ENCODE data around the gene RYR2. TPM values are rescaled to one million over a fixed set of nuclear protein-coding genes. Genes with fewer than 3 reads are reported as not detected.
"Not testable (repeated sequence)": the region's sequence is repeated elsewhere in the genome, so short reads cannot be mapped to it uniquely, and the experiment has no call there.

Gene RYR2
- total and polyA plus RNA-seq, 2 of the 8 experiments (the other 6 are each of a cell fraction or from before 2014, with no cell fraction given): 1.3 to 4.4 TPM

GRCh38 chr1:237843516-237843915, 801.5 kb downstream of the RYR2 start:
- not testable (repeated sequence) for H4K5ac ChIP-seq (ENCODE audit: insufficient read length, low read depth, low read length); H4K91ac ChIP-seq (replicated peaks; ENCODE audit: insufficient read length, low read length); H3K23me2 ChIP-seq (ENCODE audit: low read depth, low read length); H3K56ac ChIP-seq (replicated peaks; ENCODE audit: insufficient read length, low read depth, low read length); H4K8ac ChIP-seq (ENCODE audit: extremely low read depth, insufficient read depth, low read length); H3K79me1 ChIP-seq (ENCODE audit: low read depth, low read length); H3K9ac ChIP-seq (replicated peaks in 1 of 4; ENCODE audit: extremely low read depth in 1 of 4, low read depth in 3 of 4, low read length in 3 of 4); H3K4me3 ChIP-seq (ENCODE audit: extremely low read depth in 1 of 4, insufficient read depth in 2 of 4, low read depth in 3 of 4, low read length in 4 of 4); H2BK5ac ChIP-seq (ENCODE audit: low read depth, low read length); H2BK12ac ChIP-seq (ENCODE audit: low read depth, low read length); H3K36me3 ChIP-seq (ENCODE audit: control insufficient read depth in 2 of 4, insufficient read depth in 4 of 4, low read length in 3 of 4); FAIRE-seq; H3K23ac ChIP-seq (ENCODE audit: insufficient read length); H2AK5ac ChIP-seq (ENCODE audit: low read depth, low read length); H3K27ac ChIP-seq (ENCODE audit: low read depth, low read length); DNase-seq (ENCODE audit: low read depth in 1 of 2, low spot score in 2 of 2); H4K20me1 ChIP-seq (replicated peaks in 1 of 2; ENCODE audit: control insufficient read depth in 1 of 2, insufficient read depth in 2 of 2, low read length in 2 of 2); H3K4ac ChIP-seq (replicated peaks; ENCODE audit: insufficient read length, low read depth, low read length); H3K27me3 ChIP-seq (replicated peaks in 1 of 4; ENCODE audit: control insufficient read depth in 3 of 4, extremely low read depth in 1 of 4, insufficient read depth in 3 of 4, low read length in 3 of 4); H3K4me2 ChIP-seq (ENCODE audit: insufficient read depth in 1 of 2, low read depth in 2 of 2, low read length in 2 of 2); H2BK20ac ChIP-seq (ENCODE audit: low read length); H3K9me3 ChIP-seq (ENCODE audit: insufficient read depth in 2 of 2, low read depth in 1 of 2, low read length in 1 of 2); H3K14ac ChIP-seq (ENCODE audit: insufficient read length); H3K4me1 ChIP-seq (replicated peaks in 1 of 4; ENCODE audit: control insufficient read depth in 3 of 4, insufficient read depth in 4 of 4, low read length in 3 of 4); H3K18ac ChIP-seq (ENCODE audit: extremely low read depth, low read length); H2BK120ac ChIP-seq (replicated peaks; ENCODE audit: low read depth, low read length); H2AFZ ChIP-seq (ENCODE audit: low read length); H2BK15ac ChIP-seq (ENCODE audit: low read length); H3K79me2 ChIP-seq (ENCODE audit: control insufficient read depth in 1 of 2, insufficient read depth in 2 of 2, low read length in 2 of 2)
- WGBS, 2 experiments (ENCODE audit: extremely low coverage in 1 of 2, insufficient coverage in 1 of 2, insufficient read length in 1 of 2, insufficient replicate concordance in 2 of 2, low coverage in 1 of 2, low lambda C conversion rate in 2 of 2, missing lambda C conversion rate in 1 of 2): 91% methylated on average over 3 of the region's 3 CpGs; no CpG with 5 or more reads in 1 of the 2 experiments
- CTCF ChIA-PET (ENCODE audit: partially characterized antibody): interaction anchor here (0.6 to 7.8 kb wide), 4 partner anchors 8 to 36 kb away, joined by 3 to 42 read pairs (median 8); no protein-coding TSS in a partner anchor
- POLR2A ChIA-PET (ENCODE audit: partially characterized antibody): interaction anchor here (1.5 kb wide), 1 partner anchor 9 kb away, joined by 5 read pairs; no protein-coding TSS in a partner anchor
